ENCODE results near the gene DDX49. TPM values are rescaled to one million over a fixed set of nuclear protein-coding genes. Genes with fewer than 3 reads are reported as not detected.

DDX49 gene
- 45.0 and 58.3 TPM in 2 replicates for total RNA-seq

GRCh38 chr19:18919086-18919899 lies at the start of gene DDX49, which contains the start of gene COPE:
TSS of gene DDX49 (plus strand) at chr19:18919715. CDS start at chr19:18919742, 27 bp downstream.
TSS of gene COPE (minus strand) at chr19:18919387. CDS start at chr19:18919348, 39 bp downstream.
- peak; percentile 100 for DNase-seq (ENCODE audit: low read depth)

- DNase-seq (ENCODE audit: low read depth) = no peak
Measured at GRCh38 chr19:18869781-18870530, 49.6 kb upstream of the DDX49 start.

GRCh38 chr19:18870531-18871172 lies 48.9 kb upstream of the DDX49 start:
- DNase-seq (ENCODE audit: low read depth) = no peak

GRCh38 chr19:18871543-18871942 lies 48.0 kb upstream of the DDX49 start:
- DNase-seq (ENCODE audit: low read depth) = no peak

- DNase-seq (ENCODE audit: low read depth) = no peak
Measured at GRCh38 chr19:18875726-18876125, 43.8 kb upstream of the DDX49 start.

- no peak for DNase-seq (ENCODE audit: low read depth)
Measured at GRCh38 chr19:18876865-18877264, 42.6 kb upstream of the DDX49 start.

GRCh38 chr19:18878058-18878797 lies 41.3 kb upstream of the DDX49 start:
- no peak for DNase-seq (ENCODE audit: low read depth)

GRCh38 chr19:18878858-18879578 lies 40.5 kb upstream of the DDX49 start:
- DNase-seq (ENCODE audit: low read depth) = no peak

GRCh38 chr19:18879579-18880373 lies 39.7 kb upstream of the DDX49 start:
- no peak for DNase-seq (ENCODE audit: low read depth)

GRCh38 chr19:18881491-18881890 lies 38.0 kb upstream of the DDX49 start:
- no peak for DNase-seq (ENCODE audit: low read depth)

GRCh38 chr19:18883526-18884304 lies 35.8 kb upstream of the DDX49 start:
- no peak for DNase-seq (ENCODE audit: low read depth)

GRCh38 chr19:18886972-18887371 lies 32.5 kb upstream of the DDX49 start:
- DNase-seq (ENCODE audit: low read depth) = no peak

GRCh38 chr19:18889949-18890745 lies 29.4 kb upstream of the DDX49 start:
- no peak for DNase-seq (ENCODE audit: low read depth)

- no peak for DNase-seq (ENCODE audit: low read depth)
Measured at GRCh38 chr19:18893587-18894253, 25.8 kb upstream of the DDX49 start.

GRCh38 chr19:18894254-18895037 lies 25.1 kb upstream of the DDX49 start:
- no peak for DNase-seq (ENCODE audit: low read depth)

- no peak for DNase-seq (ENCODE audit: low read depth)
Measured at GRCh38 chr19:18895038-18895823, 24.3 kb upstream of the DDX49 start.
